ENCODE results near the gene IMPACT. TPM values are rescaled to one million over a fixed set of nuclear protein-coding genes. Genes with fewer than 3 reads are reported as not detected.

The IMPACT gene
- total RNA-seq, 1 experiment from 2014 or later = 29.0 TPM

DNA sequence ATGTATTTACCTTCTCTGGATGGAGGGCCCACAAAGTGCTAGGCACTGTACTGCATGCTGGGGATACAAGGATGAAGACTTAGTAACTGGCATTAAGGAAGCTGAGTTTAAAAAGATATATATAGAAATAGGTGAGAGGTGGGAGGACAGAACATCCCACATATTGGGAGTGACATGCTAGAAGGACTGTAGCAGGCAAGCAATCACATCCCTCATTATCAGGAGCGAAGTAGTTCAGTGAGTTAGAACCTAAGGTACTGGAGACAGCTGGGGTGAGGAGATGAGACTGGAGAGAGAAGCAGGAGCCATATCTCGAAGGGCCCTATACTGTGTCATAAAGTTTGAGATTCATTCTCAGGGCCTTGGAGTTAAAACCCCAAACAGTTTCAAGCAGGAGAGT, 18.0 kb upstream of the IMPACT start:
- POLR2A ChIA-PET (ENCODE audit: unreplicated experiment) = no interaction called here
- CTCF ChIA-PET = no interaction called here
- no peaks in the 10 kb centered on the region for H3K27me3 ChIP-seq (ENCODE audit: insufficient read depth, low read depth)
- no peaks in the 10 kb centered on the region for H4K20me1 ChIP-seq (ENCODE audit: insufficient read depth)
- H3F3A ChIP-seq (ENCODE audit: insufficient read depth, low read depth) = no peaks in the 10 kb centered on the region
- no peak for DNase-seq
- no peaks in the 10 kb centered on the region for H3K4me1 ChIP-seq (replicated peaks; ENCODE audit: insufficient read depth)
- no peak overlapping the region for H2AFZ ChIP-seq
- no peaks in the 10 kb centered on the region for H3K36me3 ChIP-seq (ENCODE audit: low read depth)
- H3K27ac ChIP-seq = no peak overlapping the region
- no peaks in the 10 kb centered on the region for H3K9me2 ChIP-seq (ENCODE audit: insufficient read depth)
- TF ChIP-seq EZH2 (IDR thresholded peaks at IDR 0.05; ENCODE audit: low read depth) = no peak
- TF ChIP-seq, protein P1, sequence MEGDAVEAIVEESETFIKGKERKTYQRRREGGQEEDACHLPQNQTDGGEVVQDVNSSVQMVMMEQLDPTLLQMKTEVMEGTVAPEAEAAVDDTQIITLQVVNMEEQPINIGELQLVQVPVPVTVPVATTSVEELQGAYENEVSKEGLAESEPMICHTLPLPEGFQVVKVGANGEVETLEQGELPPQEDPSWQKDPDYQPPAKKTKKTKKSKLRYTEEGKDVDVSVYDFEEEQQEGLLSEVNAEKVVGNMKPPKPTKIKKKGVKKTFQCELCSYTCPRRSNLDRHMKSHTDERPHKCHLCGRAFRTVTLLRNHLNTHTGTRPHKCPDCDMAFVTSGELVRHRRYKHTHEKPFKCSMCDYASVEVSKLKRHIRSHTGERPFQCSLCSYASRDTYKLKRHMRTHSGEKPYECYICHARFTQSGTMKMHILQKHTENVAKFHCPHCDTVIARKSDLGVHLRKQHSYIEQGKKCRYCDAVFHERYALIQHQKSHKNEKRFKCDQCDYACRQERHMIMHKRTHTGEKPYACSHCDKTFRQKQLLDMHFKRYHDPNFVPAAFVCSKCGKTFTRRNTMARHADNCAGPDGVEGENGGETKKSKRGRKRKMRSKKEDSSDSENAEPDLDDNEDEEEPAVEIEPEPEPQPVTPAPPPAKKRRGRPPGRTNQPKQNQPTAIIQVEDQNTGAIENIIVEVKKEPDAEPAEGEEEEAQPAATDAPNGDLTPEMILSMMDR (conservative IDR thresholded peaks at IDR 0.05) = no peak
- no TSS peak for BruUV-seq (replicated peaks)
- no peak overlapping the region for H3K4me3 ChIP-seq
- H3K9me3 ChIP-seq (ENCODE audit: insufficient read depth, low read depth) = no peaks in the 10 kb centered on the region
- H3K79me2 ChIP-seq (ENCODE audit: low read depth) = no peaks in the 10 kb centered on the region
- intact Hi-C loops (cut with micrococcal nuclease; ENCODE audit: unreplicated experiment) = no loop called here
- H3K4me2 ChIP-seq = no peak overlapping the region

DNA sequence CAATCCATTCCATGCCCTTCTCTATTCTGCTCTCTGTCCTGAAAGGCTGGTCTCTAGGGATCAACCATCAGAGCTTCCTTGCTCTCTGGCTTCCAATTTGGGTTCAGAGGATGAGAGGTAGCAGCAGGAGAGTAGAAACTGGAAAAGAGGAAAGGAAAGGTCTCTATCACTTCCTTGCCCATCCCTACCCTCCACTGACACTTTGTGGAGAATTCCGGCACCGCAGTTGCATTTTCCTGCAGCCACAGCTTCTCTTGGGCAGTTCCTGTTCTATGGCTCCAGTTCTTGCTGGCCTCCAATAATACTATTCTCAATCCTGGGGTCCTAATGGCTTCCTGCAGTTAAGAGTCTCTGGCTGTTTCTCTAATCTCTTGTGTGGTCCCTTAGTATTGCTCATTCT, 13.3 kb upstream of the IMPACT start:
- ChIA-PET POLR2A (ENCODE audit: unreplicated experiment) (no interaction called here), CTCF (no interaction called here)
- H3K4me2 ChIP-seq = no peak overlapping the region
- H3K9me3 ChIP-seq (ENCODE audit: insufficient read depth, low read depth) = no peaks in the 10 kb centered on the region
- no peak overlapping the region for H3K27ac ChIP-seq
- no peak overlapping the region for H3K4me3 ChIP-seq
- no peaks in the 10 kb centered on the region for H3K36me3 ChIP-seq (ENCODE audit: low read depth)
- no peaks in the 10 kb centered on the region for H3K4me1 ChIP-seq (replicated peaks; ENCODE audit: insufficient read depth)
- no peaks in the 10 kb centered on the region for H3F3A ChIP-seq (ENCODE audit: insufficient read depth, low read depth)
- TF ChIP-seq EZH2 (IDR thresholded peaks at IDR 0.05; ENCODE audit: low read depth) = no peak
- TF ChIP-seq, protein P1 (conservative IDR thresholded peaks at IDR 0.05) = no peak
- H4K20me1 ChIP-seq (ENCODE audit: insufficient read depth) = no peaks in the 10 kb centered on the region
- intact Hi-C loops (cut with micrococcal nuclease; ENCODE audit: unreplicated experiment) = no loop called here
- BruUV-seq (replicated peaks) = no TSS peak
- DNase-seq = no peak
- H3K27me3 ChIP-seq (ENCODE audit: insufficient read depth, low read depth) = no peaks in the 10 kb centered on the region
- no peak overlapping the region for H2AFZ ChIP-seq
- H3K79me2 ChIP-seq (ENCODE audit: low read depth) = no peaks in the 10 kb centered on the region
- H3K9me2 ChIP-seq (ENCODE audit: insufficient read depth) = no peaks in the 10 kb centered on the region

DNA sequence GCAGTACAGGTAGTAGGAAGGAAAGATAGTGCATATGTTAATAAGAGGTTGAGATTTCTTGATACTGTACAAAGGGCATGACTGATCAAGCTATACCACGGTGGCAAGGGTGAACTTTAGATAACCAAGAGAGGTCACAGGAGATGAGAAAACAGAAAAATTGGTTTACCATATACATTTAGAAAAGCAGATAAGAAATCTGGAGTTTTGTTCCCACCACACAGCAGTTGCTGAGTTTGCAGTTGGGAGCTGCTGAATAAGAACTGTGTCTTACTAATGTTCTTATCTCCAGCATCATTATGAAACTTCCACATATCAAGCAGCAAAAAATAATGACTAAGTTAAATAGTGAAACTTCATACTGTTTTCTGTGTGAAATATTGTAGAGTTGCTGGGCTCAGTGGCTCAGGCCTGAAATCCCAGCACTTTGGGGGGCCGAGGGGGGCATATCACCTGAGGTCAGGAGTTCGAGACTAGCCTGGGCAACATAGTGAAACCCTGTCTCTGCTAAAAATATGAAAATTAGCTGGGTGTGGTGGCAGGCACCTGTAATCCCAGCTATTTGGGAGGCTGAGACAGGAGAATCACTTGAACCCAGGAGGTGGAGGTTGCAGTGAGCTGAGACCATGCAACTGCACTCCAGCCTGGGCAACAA, 12.0 kb upstream of the IMPACT start:
- no peaks in the 10 kb centered on the region for H3K9me3 ChIP-seq (ENCODE audit: insufficient read depth, low read depth)
- TF ChIP-seq EZH2 (IDR thresholded peaks at IDR 0.05; ENCODE audit: low read depth) = no peak
- TF ChIP-seq, protein P1 (conservative IDR thresholded peaks at IDR 0.05) = no peak
- intact Hi-C loops (cut with micrococcal nuclease; ENCODE audit: unreplicated experiment) = no loop called here
- ChIA-PET CTCF (interaction anchor here (0.7 kb wide), 1 partner anchor 46 kb away, joined by 13 read pairs; no protein-coding TSS in a partner anchor), POLR2A (ENCODE audit: unreplicated experiment) (no interaction called here)
- H3K79me2 ChIP-seq (ENCODE audit: low read depth) = no peaks in the 10 kb centered on the region
- no peaks in the 10 kb centered on the region for H3K27me3 ChIP-seq (ENCODE audit: insufficient read depth, low read depth)
- H3K36me3 ChIP-seq (ENCODE audit: low read depth) = no peaks in the 10 kb centered on the region
- H3K4me1 ChIP-seq (replicated peaks; ENCODE audit: insufficient read depth) = no peaks in the 10 kb centered on the region
- H3K4me3 ChIP-seq = no peak overlapping the region
- no peak overlapping the region for H3K27ac ChIP-seq
- no TSS peak for BruUV-seq (replicated peaks)
- H2AFZ ChIP-seq = no peak overlapping the region
- no peak for DNase-seq
- no peaks in the 10 kb centered on the region for H3K9me2 ChIP-seq (ENCODE audit: insufficient read depth)
- H3F3A ChIP-seq (ENCODE audit: insufficient read depth, low read depth) = no peaks in the 10 kb centered on the region
- no peak overlapping the region for H3K4me2 ChIP-seq
- no peaks in the 10 kb centered on the region for H4K20me1 ChIP-seq (ENCODE audit: insufficient read depth)
